ENCODE results near the gene XDH.

The XDH gene

DNA sequence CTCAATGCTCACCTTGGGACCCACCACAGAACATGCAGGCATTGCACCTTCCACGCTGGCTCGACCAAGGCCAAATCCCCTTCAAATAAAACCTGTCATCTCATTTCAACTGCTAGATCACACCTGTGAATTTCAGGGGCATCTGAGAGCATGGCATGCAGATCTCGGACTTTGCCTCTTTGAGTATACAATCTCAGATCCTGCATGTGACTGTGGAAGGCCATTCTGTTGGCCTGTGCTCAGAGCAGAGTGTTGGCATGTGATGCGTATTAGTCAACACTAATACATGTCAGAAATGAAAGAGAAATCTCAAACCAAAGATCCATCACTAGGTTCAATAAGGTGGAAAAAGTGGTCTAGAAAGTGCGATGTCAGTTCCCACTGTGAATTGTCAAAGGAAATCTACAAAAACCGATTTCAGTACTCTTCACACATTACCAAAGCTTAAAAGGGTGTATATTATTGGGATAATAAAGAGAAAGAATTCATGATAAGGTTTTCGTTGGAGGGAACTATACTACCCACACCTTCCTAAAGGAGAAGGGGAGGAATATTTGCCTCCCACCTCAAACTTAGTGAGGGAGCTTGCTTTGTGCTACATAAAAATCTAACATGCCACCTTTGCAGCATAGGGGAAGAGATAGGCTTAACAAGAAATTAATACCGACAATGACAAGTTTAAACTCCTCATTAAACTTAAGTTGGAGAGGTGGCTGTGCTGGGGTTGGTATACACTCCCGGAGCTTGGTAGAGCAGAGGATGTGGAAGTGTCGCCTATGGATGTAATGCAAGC, 7.8 kb downstream of the XDH start:
- TF ChIP-seq, protein P1, sequence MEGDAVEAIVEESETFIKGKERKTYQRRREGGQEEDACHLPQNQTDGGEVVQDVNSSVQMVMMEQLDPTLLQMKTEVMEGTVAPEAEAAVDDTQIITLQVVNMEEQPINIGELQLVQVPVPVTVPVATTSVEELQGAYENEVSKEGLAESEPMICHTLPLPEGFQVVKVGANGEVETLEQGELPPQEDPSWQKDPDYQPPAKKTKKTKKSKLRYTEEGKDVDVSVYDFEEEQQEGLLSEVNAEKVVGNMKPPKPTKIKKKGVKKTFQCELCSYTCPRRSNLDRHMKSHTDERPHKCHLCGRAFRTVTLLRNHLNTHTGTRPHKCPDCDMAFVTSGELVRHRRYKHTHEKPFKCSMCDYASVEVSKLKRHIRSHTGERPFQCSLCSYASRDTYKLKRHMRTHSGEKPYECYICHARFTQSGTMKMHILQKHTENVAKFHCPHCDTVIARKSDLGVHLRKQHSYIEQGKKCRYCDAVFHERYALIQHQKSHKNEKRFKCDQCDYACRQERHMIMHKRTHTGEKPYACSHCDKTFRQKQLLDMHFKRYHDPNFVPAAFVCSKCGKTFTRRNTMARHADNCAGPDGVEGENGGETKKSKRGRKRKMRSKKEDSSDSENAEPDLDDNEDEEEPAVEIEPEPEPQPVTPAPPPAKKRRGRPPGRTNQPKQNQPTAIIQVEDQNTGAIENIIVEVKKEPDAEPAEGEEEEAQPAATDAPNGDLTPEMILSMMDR (conservative IDR thresholded peaks at IDR 0.05; ENCODE audit: control insufficient read depth, insufficient read depth, low read depth, low read length), result no peak
- DNase-seq (ENCODE audit: low read depth), result no peak
- no peak overlapping the region for H3K4me3 ChIP-seq (ENCODE audit: control insufficient read depth, low read depth, low read length)

DNA sequence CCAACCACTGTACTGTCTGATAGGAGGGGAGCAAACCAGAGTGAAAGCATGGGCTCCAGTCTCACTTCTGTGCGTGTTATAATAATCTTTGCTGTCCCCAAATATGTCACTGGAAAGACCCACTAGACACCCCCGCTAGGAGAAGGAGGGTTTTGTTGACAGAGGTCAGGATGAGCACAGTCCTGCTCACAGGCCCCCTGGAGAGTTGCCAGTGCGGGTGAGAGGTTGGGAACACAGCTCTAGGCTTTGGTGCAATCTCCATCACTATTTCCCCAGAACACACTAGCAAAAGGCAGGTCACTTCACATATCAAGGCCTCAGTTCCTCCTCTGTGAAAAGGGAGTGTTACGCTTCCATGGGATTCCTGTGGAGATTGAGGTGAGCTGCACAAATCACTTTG, 9.7 kb downstream of the XDH start:
- H3K4me3 ChIP-seq (ENCODE audit: control insufficient read depth, low read depth, low read length), result no peak overlapping the region
- DNase-seq (ENCODE audit: low read depth), result peak; percentile 33
- TF ChIP-seq, protein P1 (conservative IDR thresholded peaks at IDR 0.05; ENCODE audit: control insufficient read depth, insufficient read depth, low read depth, low read length), result no peak

DNA sequence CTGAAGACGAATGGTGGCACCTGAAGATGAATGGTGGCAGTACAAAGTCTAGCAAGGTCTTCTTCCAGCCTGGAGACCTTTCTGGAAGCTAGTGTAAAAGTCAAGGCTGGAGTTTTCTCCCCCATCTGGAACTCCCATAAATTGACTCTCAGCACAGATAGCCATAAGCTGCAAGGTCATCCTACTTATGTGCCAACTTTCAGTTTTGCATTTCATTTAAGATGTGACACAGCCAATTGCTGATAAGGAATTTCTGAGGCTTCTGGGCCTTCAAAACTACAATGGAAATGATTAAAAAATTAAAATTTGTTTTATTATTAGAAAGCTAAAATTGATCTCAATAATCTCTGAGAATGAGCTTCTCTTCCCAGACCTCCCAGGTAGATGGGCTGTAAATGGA, 10.2 kb downstream of the XDH start:
- H3K4me3 ChIP-seq (ENCODE audit: control insufficient read depth, low read depth, low read length), result no peak overlapping the region
- no peak for DNase-seq (ENCODE audit: low read depth)
- TF ChIP-seq, protein P1 (conservative IDR thresholded peaks at IDR 0.05; ENCODE audit: control insufficient read depth, insufficient read depth, low read depth, low read length), result no peak

DNA sequence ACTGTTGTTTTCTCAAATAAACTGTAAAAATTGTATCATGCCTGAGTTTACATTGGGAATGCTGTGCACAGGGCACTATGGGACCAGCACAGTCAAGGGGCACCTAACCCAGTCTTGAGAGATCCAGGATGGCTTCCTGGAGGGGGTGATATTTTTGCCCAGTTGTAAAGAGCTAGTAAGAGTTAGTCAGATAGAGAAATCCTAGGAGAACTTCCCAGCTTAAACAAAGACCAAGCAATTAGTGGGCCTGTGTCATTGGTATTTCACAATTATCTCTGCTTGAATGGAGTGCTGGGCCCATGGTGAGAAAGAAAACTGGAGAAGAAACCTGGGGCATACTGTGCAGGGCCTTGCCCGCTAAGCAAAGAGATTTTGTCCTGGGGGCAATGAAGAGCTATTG, 12.2 kb downstream of the XDH start:
- peak; percentile 59 for DNase-seq (ENCODE audit: low read depth)
- TF ChIP-seq, protein P1 (conservative IDR thresholded peaks at IDR 0.05; ENCODE audit: control insufficient read depth, insufficient read depth, low read depth, low read length), result no peak
- H3K4me3 ChIP-seq (ENCODE audit: control insufficient read depth, low read depth, low read length), result no peak overlapping the region

DNA sequence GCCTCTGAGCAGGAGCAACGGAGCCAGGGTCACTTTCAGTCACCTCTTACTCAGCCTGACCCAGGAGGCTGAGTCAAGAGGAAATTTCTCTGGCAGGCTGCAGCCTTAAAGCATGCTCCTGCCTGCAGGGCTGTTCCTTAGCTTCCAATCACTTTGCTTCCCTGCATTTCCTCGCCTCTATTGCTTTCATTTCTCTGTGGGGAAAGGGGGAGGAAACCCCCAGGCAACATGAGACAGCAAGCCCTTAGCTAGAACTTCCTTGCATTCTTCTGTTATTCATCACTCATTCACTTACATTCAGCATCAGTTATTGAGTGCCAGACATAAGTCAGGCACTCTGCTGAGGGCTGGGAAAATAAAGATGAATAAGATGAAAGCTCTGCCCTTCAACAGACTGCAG, 13.0 kb downstream of the XDH start:
- TF ChIP-seq, protein P1 (conservative IDR thresholded peaks at IDR 0.05; ENCODE audit: control insufficient read depth, insufficient read depth, low read depth, low read length), result no peak
- peak; percentile 97 for DNase-seq (ENCODE audit: low read depth)
- H3K4me3 ChIP-seq (ENCODE audit: control insufficient read depth, low read depth, low read length), result no peak overlapping the region

DNA sequence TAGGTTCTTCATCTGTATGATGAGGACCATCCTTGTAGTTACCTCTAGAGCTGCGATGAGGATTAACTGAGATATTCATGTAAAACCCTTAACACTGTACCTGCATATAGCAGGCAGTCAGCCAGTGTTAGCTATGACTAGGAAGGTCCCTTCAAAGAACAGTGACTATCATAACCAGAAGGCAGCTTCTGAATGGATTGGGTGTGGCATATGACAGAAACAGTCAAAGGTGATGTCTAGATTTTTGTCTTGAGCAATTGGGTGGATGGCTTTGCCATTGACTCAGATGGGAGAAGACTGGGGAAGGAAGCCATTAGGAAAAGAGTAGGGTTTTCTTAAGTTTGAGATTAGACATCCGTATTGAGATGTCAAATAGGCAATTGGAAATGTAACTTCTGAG, 15.7 kb downstream of the XDH start:
- DNase-seq (ENCODE audit: low read depth), result no peak
- TF ChIP-seq, protein P1 (conservative IDR thresholded peaks at IDR 0.05; ENCODE audit: control insufficient read depth, insufficient read depth, low read depth, low read length), result no peak
- H3K4me3 ChIP-seq (ENCODE audit: control insufficient read depth, low read depth, low read length), result no peak overlapping the region
